A549 (cell line): Measurements from ENCODE around the gene ZNF169. TPM values are rescaled to one million over a fixed set of nuclear protein-coding genes. Genes with fewer than 3 reads are reported as not detected.
A peak's percentile ranks its signal among the peaks of the same experiment; 100 is the strongest.
"Not testable (repeated sequence)": the region's sequence is repeated elsewhere in the genome, so short reads cannot be mapped to it uniquely, and the experiment has no call there.

Experiments used
- ATAC-seq, 2 experiments: fragments of 200-7000 bp in 1 of 2; fragments of >200 bp in 1 of 2; cut with Nextera tagmentation in 1 of 2; cut with Tn5 transposase in 1 of 2; 3 replicates each; pipeline versions ENCODE4 v1.8.0 to v1.9.1; 2018 to 2020; ENCODE audit warnings: mild to moderate bottlenecking in 1 of 2, moderate library complexity in 1 of 2
- CTCF ChIA-PET: fragments of 300-600 bp; sonication (Branson Sonifier 250); formaldehyde crosslinking; extraction: SDS; loops from one replicate; lab custom pipeline; 2021; ENCODE audit warnings: antibody characterized with exemption, inconsistent platforms; lab: Yijun Ruan, JAX
- POLR2A ChIA-PET: fragments of 350-600 bp; formaldehyde crosslinking; extraction: SDS; loops from one replicate; lab custom pipeline; 2021; ENCODE audit warnings: antibody characterized with exemption, inconsistent platforms; lab: Yijun Ruan, JAX
- DNase-seq, 2 experiments: peaks; one replicate each; pipeline versions ENCODE4 v3.0.0 to v3.0.0-alpha.2; 2011 to 2016; ENCODE audit warnings: low read depth in 1 of 2, low spot score in 1 of 2
- FAIRE-seq: peaks from 2 replicates; lab custom pipeline; 2011; peaks lifted over from hg19 to GRCh38; lab: Jason Lieb, UNC
- H3K27ac ChIP-seq, 2 experiments: fragments of >200 bp; sonication (Bioruptor Twin); formaldehyde crosslinking; 3 replicates each; pipeline ENCODE4 v1.5.1; 2016 to 2017
- H3K4me1 ChIP-seq: fragments of >200 bp; sonication (Bioruptor Twin); formaldehyde crosslinking; 3 replicates; pipeline ENCODE4 v1.6.1; 2016
- H3K4me2 ChIP-seq: fragments of >200 bp; sonication (Bioruptor Twin); formaldehyde crosslinking; 3 replicates; pipeline ENCODE4 v1.6.1; 2016
- H3K4me3 ChIP-seq: fragments of >200 bp; sonication (Bioruptor Twin); formaldehyde crosslinking; 3 replicates; pipeline ENCODE4 v1.5.1; 2016
- H3K9me3 ChIP-seq: fragments of >200 bp; sonication (Bioruptor Twin); formaldehyde crosslinking; 3 replicates; pipeline ENCODE4 v1.6.1; 2016
- CBX2 ChIP-seq: fragments of 200-600 bp; sonication (generic); IDR thresholded peaks from 2 replicates; pipeline ENCODE4 v1.6.1; 2016; ENCODE audit warnings: low read depth, mild to moderate bottlenecking, borderline replicate concordance
- CHD2 ChIP-seq: fragments of 150-350 bp; IDR thresholded peaks from 2 replicates; pipeline ENCODE4 v1.6.1; 2014; ENCODE audit warnings: low read length; ENCODE audit not compliant: partially characterized antibody
- CHD4 ChIP-seq: fragments of 200-600 bp; sonication (generic); IDR thresholded peaks from 2 replicates; pipeline ENCODE4 v1.6.1; 2016; ENCODE audit warnings: antibody characterized with exemption, mild to moderate bottlenecking, borderline replicate concordance
- EHMT2 ChIP-seq: fragments of 200-600 bp; sonication (generic); IDR thresholded peaks from 2 replicates; pipeline ENCODE4 v1.6.1; 2016; ENCODE audit warnings: antibody characterized with exemption, low read depth, mild to moderate bottlenecking, moderate library complexity
- FOSB ChIP-seq: fragments of 250-450 bp; sonication (Bioruptor Pico); IDR thresholded peaks from 2 replicates; pipeline ENCODE4 v1.5.0; 2020; ENCODE audit warnings: mild to moderate bottlenecking, moderate library complexity
- FOXS1 ChIP-seq: fragments of 250-450 bp; sonication (Bioruptor Pico); IDR thresholded peaks from 2 replicates; pipeline ENCODE4 v1.5.0; 2020; ENCODE audit warnings: mild to moderate bottlenecking, moderate library complexity
- GATA3 ChIP-seq: IDR thresholded peaks from 2 replicates; pipeline ENCODE4 v1.6.1; 2012; ENCODE audit warnings: borderline replicate concordance
- HDAC2 ChIP-seq: fragments of 200-600 bp; sonication (generic); IDR thresholded peaks from 2 replicates; pipeline ENCODE4 v1.6.1; 2016
- HEYL ChIP-seq: fragments of 250-450 bp; sonication (Bioruptor Pico); IDR thresholded peaks from 2 replicates; pipeline ENCODE4 v1.8.0; 2021; ENCODE audit warnings: mild to moderate bottlenecking, moderate library complexity
- HOXA7 ChIP-seq: fragments of 250-450 bp; sonication (Bioruptor Pico); IDR thresholded peaks from 2 replicates; pipeline ENCODE4 v1.5.0; 2020; ENCODE audit warnings: mild to moderate bottlenecking, moderate library complexity
- HOXB5 ChIP-seq: fragments of 250-450 bp; sonication (Bioruptor Pico); IDR thresholded peaks from 2 replicates; pipeline ENCODE4 v1.5.0; 2020; ENCODE audit warnings: mild to moderate bottlenecking, moderate library complexity
- JUN ChIP-seq, 2 experiments: fragments of >200 bp; sonication (Bioruptor Twin); formaldehyde crosslinking; IDR thresholded peaks; 2 replicates in 1 of 2; 3 replicates in 1 of 2; pipeline ENCODE4 v1.6.1; 2016 to 2017
- MAX ChIP-seq: IDR thresholded peaks from 2 replicates; pipeline ENCODE4 v1.6.1; 2012
- NFE2L2 ChIP-seq: fragments of 150-350 bp; conservative IDR thresholded peaks from 2 replicates; pipeline ENCODE4 v1.6.1; 2014; ENCODE audit warnings: low read length
- NPAS2 ChIP-seq: fragments of 250-450 bp; sonication (Bioruptor Pico); IDR thresholded peaks from 2 replicates; pipeline ENCODE4 v1.8.0; 2022; ENCODE audit warnings: mild to moderate bottlenecking, moderate library complexity, borderline replicate concordance
- PHF8 ChIP-seq: fragments of 200-600 bp; sonication (generic); IDR thresholded peaks from 2 replicates; pipeline ENCODE4 v1.6.1; 2016; ENCODE audit warnings: low read depth, mild to moderate bottlenecking, antibody characterized with exemption, moderate library complexity, borderline replicate concordance
- REST ChIP-seq: fragments of 200-600 bp; sonication (generic); IDR thresholded peaks from 2 replicates; pipeline ENCODE4 v1.6.1; 2016; ENCODE audit warnings: antibody characterized with exemption, mild to moderate bottlenecking, moderate library complexity
- RFX5 ChIP-seq: fragments of 450-650 bp; IDR thresholded peaks from 2 replicates; pipeline ENCODE4 v1.7.1; 2014; ENCODE audit warnings: antibody characterized with exemption, mild to moderate bottlenecking, moderate library complexity
- RNF2 ChIP-seq: fragments of 200-600 bp; sonication (generic); IDR thresholded peaks from 2 replicates; pipeline ENCODE4 v1.6.1; 2016; ENCODE audit warnings: low read depth, mild to moderate bottlenecking, antibody characterized with exemption, moderate library complexity, borderline replicate concordance
- SMC3 ChIP-seq: fragments of >200 bp; sonication (Bioruptor Twin); formaldehyde crosslinking; IDR thresholded peaks from 3 replicates; pipeline ENCODE4 v1.6.1; 2018; ENCODE audit warnings: inconsistent platforms
- SREBF2 ChIP-seq: fragments of 450-650 bp; IDR thresholded peaks from 2 replicates; pipeline ENCODE4 v1.6.1; 2014; ENCODE audit warnings: mild to moderate bottlenecking, moderate library complexity
- ZSCAN20 ChIP-seq: fragments of 250-450 bp; sonication (Bioruptor Pico); IDR thresholded peaks from 2 replicates; pipeline ENCODE4 v1.8.0; 2022; ENCODE audit warnings: mild to moderate bottlenecking, moderate library complexity
- WGBS: methylation state at CpG from one replicate; pipeline ENCODE4 v1.1.6; 2017; ENCODE audit errors: missing lambda C conversion rate; 5-methylcytosine and 5-hydroxymethylcytosine counted together
- polyA plus RNA-seq, 4 experiments: library from polyadenylated mRNA; depleted of rRNA in 3 of 4; stranded (reverse); fragments of >200 nt; fragmentation: RNase III in 1 of 4; extraction: RNeasy Plus Mini Kit Qiagen cat#74134 plus additional on column Dnase treatment in 1 of 4; gene quantifications; 2 replicates in 3 of 4; 3 replicates in 1 of 4; pipeline ENCODE4 v1.2.3, GENCODE V29; 2011 to 2017
- TF ChIP-seq, protein P1 (sequence below): fragments of 250-450 bp; sonication (Bioruptor Pico); IDR thresholded peaks from 2 replicates; pipeline ENCODE4 v1.5.0; 2021; ENCODE audit warnings: mild to moderate bottlenecking, moderate library complexity, borderline replicate concordance
- TF ChIP-seq, protein P2 (sequence below): fragments of >200 bp; sonication (Bioruptor Twin); formaldehyde crosslinking; IDR thresholded peaks from 2 replicates; pipeline ENCODE4 v1.6.1; 2016

The ZNF169 gene
- polyA plus RNA-seq, 2 of the 4 experiments (the other 2 are of a cell fraction), result 3.4 to 9.4 TPM

GRCh38 chr9:94269264-94269663 is 10.2 kb downstream of the ZNF169 start:
- DNase-seq (peak in 1 of 2 experiments; percentile 36), FAIRE-seq (no peak), ATAC-seq (peak; percentile 73 to 91)
- 50% methylated on average over 8 of the region's 8 CpGs for WGBS
- peak overlapping the region; percentile 59 to 80; a peak in 5 of 6 replicates for H3K27ac ChIP-seq
- ChIA-PET POLR2A (no interaction called here), CTCF (interaction anchor here (0.6 kb wide), 1 partner anchor 837 kb away, joined by 4 read pairs; no protein-coding TSS in a partner anchor)
- H3K4me3 ChIP-seq, result no peak overlapping the region
- TF ChIP-seq HEYL (CRISPR knock-in tag) (no peak), CHD4 (no peak), EHMT2 (no peak), FOXS1 (no peak), MAX (no peak), FOSB (no peak), PHF8 (no peak), HOXA7 (CRISPR knock-in tag) (no peak), CBX2 (no peak), NFE2L2 (no peak), REST (no peak), RFX5 (no peak), SMC3 (no peak)
- peaks cover 39% of the 10 kb centered on the region for H3K4me1 ChIP-seq
- H3K4me2 ChIP-seq, result peak overlapping the region; percentile 75
- no peaks in the 10 kb centered on the region for H3K9me3 ChIP-seq

- whole genome bisulfite sequencing, result 8% methylated on average over 1 of the region's 1 CpG
- CTCF ChIA-PET, result no interaction called here
- DNase-seq (no peak), ATAC-seq (peak; percentile 69 to 73; a peak in 4 of 6 replicates), FAIRE-seq (no peak)
- H3K4me3 ChIP-seq, result no peak overlapping the region
- no peak for TF ChIP-seq RNF2
- no peak for TF ChIP-seq NFE2L2
- TF ChIP-seq ZSCAN20 (CRISPR knock-in tag), result no peak
- TF ChIP-seq HOXB5 (CRISPR knock-in tag), result no peak
- TF ChIP-seq JUN (IDR thresholded peaks at IDR 0.05), result no peak
- TF ChIP-seq GATA3, result no peak
- no peak for TF ChIP-seq NPAS2 (CRISPR knock-in tag)
- TF ChIP-seq SREBF2, result no peak
- TF ChIP-seq, protein P1, sequence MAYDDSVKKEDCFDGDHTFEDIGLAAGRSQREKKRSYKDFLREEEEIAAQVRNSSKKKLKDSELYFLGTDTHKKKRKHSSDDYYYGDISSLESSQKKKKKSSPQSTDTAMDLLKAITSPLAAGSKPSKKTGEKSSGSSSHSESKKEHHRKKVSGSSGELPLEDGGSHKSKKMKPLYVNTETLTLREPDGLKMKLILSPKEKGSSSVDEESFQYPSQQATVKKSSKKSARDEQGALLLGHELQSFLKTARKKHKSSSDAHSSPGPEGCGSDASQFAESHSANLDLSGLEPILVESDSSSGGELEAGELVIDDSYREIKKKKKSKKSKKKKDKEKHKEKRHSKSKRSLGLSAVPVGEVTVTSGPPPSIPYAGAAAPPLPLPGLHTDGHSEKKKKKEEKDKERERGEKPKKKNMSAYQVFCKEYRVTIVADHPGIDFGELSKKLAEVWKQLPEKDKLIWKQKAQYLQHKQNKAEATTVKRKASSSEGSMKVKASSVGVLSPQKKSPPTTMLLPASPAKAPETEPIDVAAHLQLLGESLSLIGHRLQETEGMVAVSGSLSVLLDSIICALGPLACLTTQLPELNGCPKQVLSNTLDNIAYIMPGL, result no peak
- TF ChIP-seq HDAC2, result no peak
- TF ChIP-seq, protein P2, sequence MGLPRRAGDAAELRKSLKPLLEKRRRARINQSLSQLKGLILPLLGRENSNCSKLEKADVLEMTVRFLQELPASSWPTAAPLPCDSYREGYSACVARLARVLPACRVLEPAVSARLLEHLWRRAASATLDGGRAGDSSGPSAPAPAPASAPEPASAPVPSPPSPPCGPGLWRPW, result no peak
- TF ChIP-seq CHD2, result no peak
- peak overlapping the region; percentile 75 for H3K4me2 ChIP-seq
- peak overlapping the region; percentile 59 to 80 for H3K27ac ChIP-seq
- POLR2A ChIA-PET, result no interaction called here
- no peaks in the 10 kb centered on the region for H3K9me3 ChIP-seq
- H3K4me1 ChIP-seq, result peaks cover 39% of the 10 kb centered on the region
Measured at GRCh38 chr9:94270009-94270408, 10.9 kb downstream of the ZNF169 start.

DNA sequence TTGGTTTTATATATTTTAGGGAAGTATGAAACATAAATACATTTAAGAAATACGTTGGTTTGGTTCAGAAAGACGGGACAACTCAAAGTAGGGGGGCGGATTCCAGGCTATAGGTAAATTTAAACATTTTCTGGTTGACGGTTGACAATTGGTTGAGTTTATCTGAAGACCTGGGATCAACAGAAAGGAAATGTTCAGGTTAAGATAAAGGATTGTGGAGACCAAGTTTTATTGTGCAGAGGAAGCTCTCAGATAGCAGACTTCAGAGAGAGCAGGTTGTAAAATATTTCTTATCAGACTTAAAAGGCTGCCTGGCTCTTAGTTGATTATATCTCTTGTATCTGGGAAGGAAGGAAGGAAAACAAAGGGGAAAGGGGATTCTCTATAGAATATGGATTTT is 17.9 kb downstream of the ZNF169 start:
- H3K4me2 ChIP-seq, FAIRE-seq, DNase-seq, POLR2A ChIA-PET, H3K4me3 ChIP-seq, ATAC-seq, CTCF ChIA-PET: not testable (repeated sequence)
- Histone ChIP-seq H3K9me3 (peaks cover 16% of the 10 kb centered on the region), H3K4me1 (peaks cover 15% of the 10 kb centered on the region), H3K27ac (0 out of 6 replicates have a peak overlapping the region, but pooled peaks of 1 of the 2 experiments have one; percentile 13)
- 94% methylated on average over 4 of the region's 4 CpGs for WGBS
